IPS DF 6.9 (cell line): ENCODE results near the gene TMEM191C.
"Not testable (repeated sequence)": the region's sequence is repeated elsewhere in the genome, so short reads cannot be mapped to it uniquely, and the experiment has no call there.

Experiments
- DNase-seq: peaks from one replicate; pipeline ENCODE4 v3.0.0-alpha.2; 2013; ENCODE audit warnings: low read depth, low spot score
- H3K27ac ChIP-seq: one replicate; pipeline ENCODE4 v1.5.1; 2013; ENCODE audit warnings: low read length, control low read depth
- H3K27me3 ChIP-seq: 2 replicates; pipeline ENCODE4 v1.6.1; 2013; ENCODE audit warnings: mild to moderate bottlenecking, low read length; ENCODE audit not compliant: control insufficient read depth, insufficient read depth
- H3K36me3 ChIP-seq: 2 replicates; pipeline ENCODE4 v1.6.1; 2013; ENCODE audit warnings: low read length; ENCODE audit not compliant: control insufficient read depth, insufficient read depth
- H3K4me1 ChIP-seq: 2 replicates; pipeline ENCODE4 v1.6.1; 2013; ENCODE audit warnings: low read length; ENCODE audit not compliant: control insufficient read depth, insufficient read depth
- H3K4me3 ChIP-seq: 2 replicates; pipeline ENCODE4 v1.5.1; 2013; ENCODE audit warnings: mild to moderate bottlenecking, low read length
- H3K9me3 ChIP-seq: 2 replicates; pipeline ENCODE4 v1.6.1; 2013; ENCODE audit warnings: low read length, inconsistent platforms; ENCODE audit not compliant: control insufficient read depth, insufficient read depth
- WGBS: extraction: QIAGEN DNeasy Blood & Tissue Kit; methylation state at CpG from one replicate; pipeline ENCODE4 v1.1.7; 2013; ENCODE audit warnings: mixed read lengths, missing lambda C conversion rate; ENCODE audit not compliant: insufficient read length, insufficient coverage; 5-methylcytosine and 5-hydroxymethylcytosine counted together

Gene TMEM191C

GRCh38 chr22:21515234-21515633, 48.0 kb downstream of the TMEM191C start:
- not testable (repeated sequence) for DNase-seq, H3K4me1 ChIP-seq, H3K27ac ChIP-seq, H3K27me3 ChIP-seq, H3K4me3 ChIP-seq, H3K36me3 ChIP-seq, H3K9me3 ChIP-seq
- no CpG with 5 or more reads among the region's 9 CpGs for WGBS

DNA sequence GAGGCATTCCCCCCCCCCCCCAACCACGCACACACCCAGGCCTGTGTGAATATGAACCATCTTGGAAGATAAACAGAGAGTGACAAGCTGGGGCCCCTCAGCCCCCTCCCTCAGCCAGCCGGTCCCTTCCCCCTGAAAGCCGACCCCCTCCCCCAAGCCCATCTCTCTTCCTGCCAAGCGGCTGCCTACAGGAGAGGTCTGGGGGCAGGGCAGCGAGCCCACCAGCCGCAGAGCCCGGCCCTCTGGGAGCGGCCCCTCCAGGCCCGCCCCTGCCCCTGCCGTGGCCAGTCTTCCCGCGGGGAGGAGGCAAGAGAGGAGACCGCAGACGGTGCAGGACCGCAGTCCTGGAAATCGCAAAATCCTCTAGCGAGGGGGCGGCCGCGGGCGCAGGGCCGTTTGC, 49.3 kb downstream of the TMEM191C start:
- not testable (repeated sequence) for DNase-seq, H3K4me1 ChIP-seq, H3K36me3 ChIP-seq, H3K4me3 ChIP-seq, H3K27me3 ChIP-seq, H3K9me3 ChIP-seq, H3K27ac ChIP-seq
- no CpG with 5 or more reads among the region's 22 CpGs for WGBS

DNA sequence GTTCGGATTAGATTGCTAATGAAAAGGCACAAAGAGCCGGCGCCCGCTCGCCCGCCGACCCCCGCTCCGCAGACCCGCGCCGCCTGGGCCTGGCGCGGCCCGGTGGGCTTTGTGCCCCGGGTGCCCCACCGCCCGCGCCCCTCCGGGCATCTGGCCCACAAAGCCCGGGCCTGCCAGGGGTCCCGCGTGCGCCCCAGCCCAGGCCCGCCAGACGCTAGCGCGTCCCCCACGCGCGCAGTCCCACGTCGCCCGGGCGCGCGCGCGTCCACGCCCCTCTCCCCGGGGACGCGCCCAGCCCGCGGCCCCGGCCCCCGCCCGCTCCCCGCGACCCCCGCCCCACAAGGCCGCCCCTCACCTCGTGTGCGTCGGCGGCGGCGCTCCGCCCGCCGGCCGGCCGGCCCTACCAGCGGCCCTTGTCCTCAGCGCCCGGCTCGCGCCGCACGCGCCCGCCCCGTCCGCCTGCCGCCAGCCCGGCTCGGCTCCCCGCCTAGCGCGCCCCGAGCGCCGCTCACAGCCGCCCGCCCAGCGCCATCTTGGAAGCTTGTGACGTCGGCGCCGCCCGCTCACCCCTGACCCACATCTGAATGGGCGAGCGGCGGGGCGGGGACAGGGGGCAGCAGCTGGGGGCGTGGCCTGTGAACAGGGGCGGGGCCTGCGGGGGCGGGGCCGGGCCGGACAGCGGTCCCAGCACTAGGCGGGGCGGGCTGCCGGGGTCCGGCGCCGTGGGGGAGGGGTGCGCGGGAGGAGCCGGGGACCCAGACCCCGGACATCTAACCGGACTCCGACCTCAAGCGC, 50.0 kb downstream of the TMEM191C start:
- not testable (repeated sequence) for H3K4me1 ChIP-seq, H3K36me3 ChIP-seq, H3K9me3 ChIP-seq, H3K27ac ChIP-seq, DNase-seq, H3K4me3 ChIP-seq, H3K27me3 ChIP-seq
- no CpG with 5 or more reads among the region's 115 CpGs for WGBS
